ENCODE measurements around the gene CD19. TPM values are rescaled to one million over a fixed set of nuclear protein-coding genes. Genes with fewer than 3 reads are reported as not detected.
"Not testable (repeated sequence)": the region's sequence is repeated elsewhere in the genome, so short reads cannot be mapped to it uniquely, and the experiment has no call there.

CD19 gene
- total RNA-seq, 1 donor from 2014 or later: 0.20 TPM

GRCh38 chr16:28935924-28936783, 4.4 kb downstream of the CD19 start:
- DNase-seq (ENCODE audit: low read depth in 2 of 2): peak; percentile 82 to 88

GRCh38 chr16:28936784-28937155, 5.0 kb downstream of the CD19 start:
- DNase-seq (ENCODE audit: low read depth in 2 of 2): no peak

- DNase-seq (ENCODE audit: low read depth in 2 of 2): no peak
Measured at GRCh38 chr16:28937222-28937876, 5.6 kb downstream of the CD19 start.

DNA sequence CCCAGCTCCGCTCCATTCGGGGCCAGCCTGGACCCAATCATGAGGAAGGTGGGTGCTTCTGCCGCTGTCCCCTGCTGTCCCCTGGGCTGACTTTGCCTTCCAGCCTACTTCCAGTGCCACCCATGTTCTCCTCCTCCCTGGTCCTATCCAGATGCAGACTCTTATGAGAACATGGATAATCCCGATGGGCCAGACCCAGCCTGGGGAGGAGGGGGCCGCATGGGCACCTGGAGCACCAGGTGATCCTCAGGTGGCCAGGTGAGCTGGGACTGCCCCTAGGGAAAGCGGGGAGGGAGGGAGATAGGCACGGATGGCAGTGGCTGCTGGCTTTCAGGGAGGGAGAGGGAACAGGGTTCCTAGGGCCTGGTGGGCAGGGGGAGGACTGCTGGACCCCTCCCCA, 7.0 kb downstream of the CD19 start:
- no peak for DNase-seq (ENCODE audit: low read depth in 2 of 2)

DNA sequence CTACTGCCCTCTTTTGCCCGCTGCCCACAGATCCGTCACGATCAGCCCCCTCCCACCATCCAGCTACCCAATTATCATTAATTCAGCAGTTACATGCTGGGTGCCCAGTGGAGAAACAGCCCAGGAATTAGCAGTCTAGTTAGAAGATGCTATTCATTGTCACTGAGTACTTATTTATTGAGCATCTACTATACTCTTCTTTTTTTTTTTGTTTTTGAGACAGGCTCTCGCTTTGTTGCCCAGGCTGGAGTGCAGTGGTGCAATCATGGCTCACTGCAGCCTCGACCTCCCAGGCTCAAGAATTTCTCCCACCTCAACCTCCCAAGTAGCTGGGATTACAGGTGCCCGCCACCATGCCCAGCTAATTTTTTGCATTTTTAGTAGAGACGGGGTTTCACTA, 8.1 kb downstream of the CD19 start:
- not testable (repeated sequence) for DNase-seq (ENCODE audit: low read depth in 2 of 2)

DNA sequence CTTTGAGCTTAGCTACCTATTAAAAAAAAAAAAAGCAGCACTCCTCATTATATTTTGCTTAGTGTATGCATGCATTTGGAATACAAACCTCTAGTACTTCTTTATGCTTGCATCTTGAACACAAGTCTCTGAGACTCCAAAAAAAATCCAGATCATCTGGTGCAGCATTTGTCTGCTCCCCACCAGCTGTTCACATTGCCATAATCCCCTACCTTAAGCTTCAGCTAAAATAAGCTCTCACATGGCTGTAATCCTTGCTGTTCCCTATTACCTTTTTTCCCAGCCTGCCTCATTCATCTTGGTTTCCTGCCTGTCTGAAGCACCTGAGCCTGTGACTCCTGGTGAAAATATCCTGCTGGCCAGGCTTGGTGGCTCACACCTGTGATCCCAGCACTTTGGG, 11.5 kb downstream of the CD19 start:
- DNase-seq (ENCODE audit: low read depth in 2 of 2): no peak

- no peak for DNase-seq (ENCODE audit: low read depth in 2 of 2)
Measured at GRCh38 chr16:28946681-28947080, 14.9 kb downstream of the CD19 start.

GRCh38 chr16:28950648-28951409, 19.1 kb downstream of the CD19 start, which contains the start of gene NFATC2IP:
Gene NFATC2IP, plus strand, starts transcription at chr16:28950937. Its CDS starts 75 bp downstream, at chr16:28951012.
- DNase-seq (ENCODE audit: low read depth in 2 of 2): peak; percentile 100

GRCh38 chr16:28951410-28951943, 19.7 kb downstream of the CD19 start:
- DNase-seq (ENCODE audit: low read depth in 2 of 2): no peak

- DNase-seq (ENCODE audit: low read depth in 2 of 2): no peak
Measured at GRCh38 chr16:28958216-28958615, 26.4 kb downstream of the CD19 start.

DNA sequence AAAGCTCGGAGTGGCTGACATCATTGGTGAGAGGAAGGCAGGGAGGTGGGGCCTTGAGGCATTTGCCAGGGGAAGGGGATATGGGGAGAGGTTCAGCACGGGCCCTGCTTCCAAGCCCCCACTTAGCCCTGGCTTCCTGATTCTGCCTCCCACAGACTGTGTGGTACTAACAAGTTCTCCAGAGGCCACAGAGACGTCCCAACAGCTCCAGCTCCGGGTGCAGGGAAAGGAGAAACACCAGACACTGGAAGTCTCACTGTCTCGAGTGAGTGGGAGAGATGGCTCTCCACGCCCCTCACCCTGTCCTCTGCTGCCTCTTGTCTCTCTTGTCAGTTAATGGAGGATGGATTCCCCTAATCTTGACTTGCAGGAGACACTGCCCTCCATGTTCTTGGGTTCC, 27.1 kb downstream of the CD19 start:
- no peak for DNase-seq (ENCODE audit: low read depth in 2 of 2)

GRCh38 chr16:28964072-28964471, 32.3 kb downstream of the CD19 start:
- DNase-seq (ENCODE audit: low read depth in 2 of 2): no peak

DNA sequence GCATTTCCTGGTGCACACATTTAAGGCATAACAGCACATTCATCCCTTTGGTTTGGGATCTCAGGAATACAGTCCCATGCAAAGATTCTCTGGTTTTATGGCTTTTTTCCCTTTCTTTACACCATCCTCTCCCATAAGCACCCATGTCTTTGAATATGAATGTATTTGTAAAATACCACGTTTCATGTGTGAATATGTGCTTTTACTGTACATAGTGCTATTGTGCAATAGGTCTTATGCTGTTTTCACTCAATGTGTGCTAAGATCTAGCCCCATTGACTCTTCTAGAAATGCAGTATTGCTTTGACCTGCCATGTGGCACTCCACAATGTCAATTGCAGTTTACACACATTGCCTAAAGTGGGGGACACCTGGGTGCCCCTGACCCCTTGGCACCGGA, 32.7 kb downstream of the CD19 start:
- no peak for DNase-seq (ENCODE audit: low read depth in 2 of 2)

DNA sequence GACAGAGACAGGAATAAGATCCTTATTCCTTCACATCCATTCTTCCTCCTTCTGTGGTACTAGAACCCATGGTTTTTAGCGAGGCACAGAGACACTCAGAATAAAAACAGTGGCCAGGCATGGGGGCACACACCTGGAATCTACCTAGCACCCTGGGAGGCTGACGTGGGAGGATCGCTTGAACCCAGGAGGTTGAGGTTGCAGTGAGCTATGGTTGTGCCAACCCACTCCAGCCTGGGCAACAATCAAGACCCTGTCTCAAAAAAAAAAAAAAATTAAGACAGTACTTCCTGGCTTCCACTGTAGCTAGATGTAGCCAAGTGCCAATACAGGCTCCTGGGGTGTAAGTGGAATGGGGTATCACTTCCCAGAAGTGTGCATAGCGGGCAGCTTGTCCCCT, 35.4 kb downstream of the CD19 start:
- no peak for DNase-seq (ENCODE audit: low read depth in 2 of 2)

GRCh38 chr16:28969696-28970095, 37.9 kb downstream of the CD19 start:
- DNase-seq (ENCODE audit: low read depth in 2 of 2): not testable (repeated sequence)

DNA sequence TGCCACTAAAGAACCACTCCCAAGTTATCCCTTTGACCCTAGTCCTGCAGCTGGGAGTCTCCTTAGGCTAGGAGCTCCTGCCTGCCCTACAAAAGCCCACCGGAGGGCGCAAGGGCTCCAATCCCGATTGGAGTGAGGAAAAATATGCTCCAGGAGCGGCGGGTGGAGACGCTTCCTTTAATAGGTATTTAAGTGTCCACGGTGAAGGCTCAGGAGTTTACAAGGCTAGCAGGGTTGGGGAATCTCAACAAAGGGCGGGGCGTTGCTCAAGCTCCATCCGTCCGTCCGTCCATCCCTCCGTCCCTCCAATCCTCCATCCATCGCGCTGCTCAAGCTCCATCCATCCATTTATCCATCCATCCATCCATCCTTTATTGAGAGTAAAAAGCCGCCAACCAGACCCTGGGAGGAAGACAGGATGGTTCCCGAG, 42.3 kb downstream of the CD19 start:
- DNase-seq (ENCODE audit: low read depth in 2 of 2): peak; percentile 70 to 79

DNA sequence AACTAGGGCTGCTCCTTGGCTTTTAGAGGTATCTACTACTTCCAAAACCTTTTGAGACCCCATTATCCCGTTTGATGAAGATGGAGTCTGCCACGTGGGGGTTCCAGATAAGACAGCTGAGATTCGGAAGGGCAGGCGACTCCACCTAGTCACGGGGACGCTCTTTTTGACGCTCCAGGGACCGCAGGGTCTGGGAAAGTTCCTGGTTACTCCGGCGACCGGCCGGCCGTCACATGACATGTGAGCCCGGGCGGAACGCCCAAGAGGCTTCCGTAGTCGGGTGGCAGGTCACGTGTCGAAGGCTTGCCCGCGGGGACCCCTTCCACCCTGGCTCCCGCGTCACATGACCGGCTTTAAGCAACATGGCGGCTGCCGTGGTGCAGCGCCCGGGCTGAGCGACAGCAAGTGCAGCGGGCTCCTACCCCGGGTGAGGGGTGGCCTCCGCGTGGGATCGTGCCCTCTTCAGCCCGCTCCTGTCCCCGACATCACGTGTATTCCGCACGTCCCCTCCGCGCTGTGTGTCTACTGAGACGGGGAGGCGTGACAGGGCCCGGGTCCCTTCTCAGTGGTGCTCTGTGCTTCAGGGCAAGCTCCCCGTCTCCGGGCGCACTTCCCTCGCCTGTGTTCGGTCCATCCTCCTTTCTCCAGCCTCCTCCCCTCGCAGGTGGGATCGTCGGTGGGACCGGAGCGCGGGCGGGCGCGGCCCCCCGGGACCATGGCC, 42.8 kb downstream of the CD19 start, which contains the start of gene SPNS1:
Gene SPNS1, plus strand, starts transcription at position 342 of the 721 bp plus-strand sequence. Its CDS starts 374 bp downstream, at position 716.
- DNase-seq (ENCODE audit: low read depth in 2 of 2): peak; percentile 98 to 99

GRCh38 chr16:28975158-28975599, 43.4 kb downstream of the CD19 start:
- DNase-seq (ENCODE audit: low read depth in 2 of 2): peak; percentile 13 to 16

- no peak for DNase-seq (ENCODE audit: low read depth in 2 of 2)
Measured at GRCh38 chr16:28977703-28978662, 46.2 kb downstream of the CD19 start.

DNA sequence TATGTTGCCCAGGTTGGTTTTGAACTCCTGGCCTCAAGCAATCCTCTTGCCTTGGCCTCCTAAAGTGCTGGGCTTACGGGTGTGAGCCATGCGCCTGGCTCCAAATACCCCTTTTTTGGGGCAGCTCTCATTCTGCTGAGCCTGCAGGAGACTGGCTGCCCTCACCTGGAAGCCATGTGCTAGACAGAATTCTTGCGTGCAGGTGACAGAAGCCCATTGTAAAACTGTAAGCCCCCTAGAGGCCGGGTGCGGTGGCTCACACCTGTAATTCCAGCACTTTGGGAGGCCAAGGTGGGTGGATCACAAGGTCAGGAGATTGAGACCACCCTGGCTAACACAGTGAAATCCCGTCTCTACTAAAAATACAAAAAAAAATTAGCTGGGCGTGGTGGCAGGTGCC, 48.6 kb downstream of the CD19 start:
- DNase-seq (ENCODE audit: low read depth in 2 of 2): not testable (repeated sequence)

Measured in lung microvascular endothelial cell (primary cell).